Mesendoderm (in vitro differentiated cells): ENCODE results near the gene NUDT9.
"Not testable (repeated sequence)": the region's sequence is repeated elsewhere in the genome, so short reads cannot be mapped to it uniquely, and the experiment has no call there.

Experiments
- DNase-seq: peaks from one replicate; pipeline ENCODE4 v3.0.0; 2013
- H2AK5ac ChIP-seq: 2 replicates; pipeline ENCODE4 v1.6.1; 2013; ENCODE audit warnings: low read length, inconsistent platforms
- H2BK120ac ChIP-seq: 2 replicates; pipeline ENCODE4 v1.6.1; 2013; ENCODE audit warnings: low read depth, mild to moderate bottlenecking, low read length, moderate library complexity, mixed read lengths
- H2BK15ac ChIP-seq: replicated peaks from 2 replicates; pipeline ENCODE4 v1.6.1; 2013; ENCODE audit warnings: low read depth, mild to moderate bottlenecking, moderate library complexity
- H2BK5ac ChIP-seq: 2 replicates; pipeline ENCODE4 v1.6.1; 2013; ENCODE audit warnings: low read length, inconsistent platforms
- H3K18ac ChIP-seq: 2 replicates; pipeline ENCODE4 v1.6.1; 2013; ENCODE audit warnings: mild to moderate bottlenecking, low read length, mixed read lengths
- H3K23ac ChIP-seq: one replicate; pipeline ENCODE4 v1.6.1; 2013; ENCODE audit warnings: low read length
- H3K27ac ChIP-seq: 2 replicates; pipeline ENCODE4 v1.5.1; 2013; ENCODE audit warnings: low read depth, mild to moderate bottlenecking, inconsistent platforms, low read length, moderate library complexity
- H3K27me3 ChIP-seq: 2 replicates; pipeline ENCODE4 v1.6.1; 2013; ENCODE audit warnings: low read length, control low read depth, mild to moderate bottlenecking, inconsistent platforms; ENCODE audit not compliant: insufficient read depth, poor library complexity
- H3K36me3 ChIP-seq: 2 replicates; pipeline ENCODE4 v1.6.1; 2013; ENCODE audit warnings: low read length, inconsistent platforms; ENCODE audit not compliant: control insufficient read depth, insufficient read depth
- H3K4ac ChIP-seq: one replicate; pipeline ENCODE4 v1.6.1; 2013; ENCODE audit warnings: low read depth, mild to moderate bottlenecking, low read length, moderate library complexity
- H3K4me1 ChIP-seq: 2 replicates; pipeline ENCODE4 v1.6.1; 2013; ENCODE audit warnings: low read depth, low read length, inconsistent platforms; ENCODE audit not compliant: control insufficient read depth
- H3K4me2 ChIP-seq: 2 replicates; pipeline ENCODE4 v1.6.1; 2013; ENCODE audit warnings: low read length
- H3K4me3 ChIP-seq: 2 replicates; pipeline ENCODE4 v1.5.1; 2013; ENCODE audit warnings: mild to moderate bottlenecking, low read length
- H3K56ac ChIP-seq: one replicate; pipeline ENCODE4 v1.6.1; 2013; ENCODE audit warnings: low read length
- H3K79me1 ChIP-seq: 2 replicates; pipeline ENCODE4 v1.6.1; 2013; ENCODE audit warnings: low read length, inconsistent platforms
- H3K79me2 ChIP-seq: 2 replicates; pipeline ENCODE4 v1.6.1; 2013; ENCODE audit warnings: mild to moderate bottlenecking, low read length; ENCODE audit not compliant: control insufficient read depth, insufficient read depth
- H3K9ac ChIP-seq: 2 replicates; pipeline ENCODE4 v1.6.1; 2013; ENCODE audit warnings: low read length, inconsistent platforms
- H4K5ac ChIP-seq: one replicate; pipeline ENCODE4 v1.6.1; 2013; ENCODE audit warnings: low read length
- H4K8ac ChIP-seq: one replicate; pipeline ENCODE4 v1.6.1; 2013; ENCODE audit warnings: low read depth, mild to moderate bottlenecking, control low read depth, low read length, moderate library complexity
- WGBS: extraction: QIAGEN DNeasy Blood & Tissue Kit; methylation state at CpG from one replicate; pipeline ENCODE4 v1.1.7; 2013; ENCODE audit warnings: low lambda C conversion rate, missing lambda C conversion rate; ENCODE audit not compliant: insufficient coverage; ENCODE audit errors: extremely low coverage; 5-methylcytosine and 5-hydroxymethylcytosine counted together

Gene NUDT9

DNA sequence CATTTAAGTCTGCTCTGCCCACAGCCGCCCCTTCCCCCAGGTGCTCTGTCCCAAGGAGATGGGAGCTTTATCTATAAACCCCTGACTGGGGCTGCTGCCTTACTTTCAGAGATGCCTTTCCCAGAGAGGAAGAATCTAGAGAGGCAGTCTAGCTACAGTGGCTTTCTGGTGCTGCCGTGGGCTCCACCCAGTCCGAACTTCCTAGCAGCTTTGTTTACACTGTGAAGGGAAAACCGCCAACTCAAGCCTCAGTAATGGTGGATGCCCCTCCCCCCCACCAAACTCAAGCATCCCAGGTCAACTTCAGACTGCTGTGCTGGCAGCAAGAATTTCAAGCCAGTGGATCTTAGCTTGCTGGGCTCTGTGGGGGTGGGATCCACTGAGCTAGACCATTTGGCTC, 66.3 kb downstream of the NUDT9 start:
- WGBS = no CpG with 5 or more reads among the region's 4 CpGs

GRCh38 chr4:87489678-87490077, 67.3 kb downstream of the NUDT9 start:
- Histone ChIP-seq H2BK15ac (no peak overlapping the region), H3K56ac (no peak overlapping the region), H3K36me3 (no peaks in the 10 kb centered on the region), H3K4me1 (no peaks in the 10 kb centered on the region), H3K27me3 (no peaks in the 10 kb centered on the region), H3K9ac (no peak overlapping the region), H3K18ac (no peak overlapping the region), H3K23ac (no peak overlapping the region), H2BK5ac (no peak overlapping the region), H3K4me2 (no peak overlapping the region), H3K79me2 (no peaks in the 10 kb centered on the region), H4K8ac (no peak overlapping the region), H4K5ac (no peak overlapping the region), H3K4ac (no peak overlapping the region), H2BK120ac (no peak overlapping the region), H3K27ac (no peak overlapping the region), H2AK5ac (no peak overlapping the region), H3K4me3 (no peak overlapping the region), H3K79me1 (no peaks in the 10 kb centered on the region)
- no peak for DNase-seq
- WGBS = no CpG with 5 or more reads among the region's 2 CpGs

More for the DNA sequence above, 66.3 kb downstream of the NUDT9 start:
- H3K36me3 ChIP-seq, H3K4ac ChIP-seq, H2AK5ac ChIP-seq, H3K18ac ChIP-seq, H4K5ac ChIP-seq, H3K9ac ChIP-seq, H4K8ac ChIP-seq, H3K79me2 ChIP-seq, H3K4me2 ChIP-seq, H2BK120ac ChIP-seq, H3K27ac ChIP-seq, H3K4me3 ChIP-seq, H3K4me1 ChIP-seq, H3K27me3 ChIP-seq, H2BK5ac ChIP-seq, H2BK15ac ChIP-seq, H3K56ac ChIP-seq, H3K79me1 ChIP-seq, H3K23ac ChIP-seq: not testable (repeated sequence)
- DNase-seq = peak; percentile 17

DNA sequence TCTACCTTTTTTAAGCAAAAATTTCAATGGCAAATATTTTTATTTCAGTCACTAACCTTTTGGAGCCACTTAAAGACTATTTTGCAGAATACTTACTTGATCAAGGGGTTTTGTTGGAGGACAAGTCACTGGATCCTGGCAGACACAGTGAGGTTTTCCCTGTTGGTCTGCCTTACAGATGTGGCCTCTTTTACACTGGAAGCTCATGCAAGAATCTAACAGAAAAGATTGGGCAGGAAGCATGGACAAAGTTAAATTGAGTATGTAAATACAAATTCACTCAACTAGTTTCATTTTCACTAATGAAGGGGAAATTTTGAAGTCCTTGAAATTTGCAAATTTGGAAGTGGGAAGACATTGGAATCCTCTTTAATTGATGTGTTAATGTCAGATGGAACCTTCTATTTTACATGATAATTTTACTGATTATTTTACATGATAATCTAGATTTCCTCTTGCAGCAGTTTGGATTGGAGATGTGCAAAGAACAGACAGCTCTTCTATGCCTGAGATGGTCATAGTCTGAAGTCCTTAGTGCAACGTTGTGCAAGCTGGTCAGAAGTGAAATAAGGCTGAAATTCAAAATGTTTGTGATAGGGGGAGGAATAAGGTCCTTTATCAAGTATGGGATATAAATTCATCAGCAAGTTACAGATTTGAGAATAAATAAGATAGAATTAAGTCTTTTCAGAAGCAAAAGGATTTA, 68.4 kb downstream of the NUDT9 start:
- no peak overlapping the region for H3K4me2 ChIP-seq
- no peak overlapping the region for H3K18ac ChIP-seq
- H3K56ac ChIP-seq = no peak overlapping the region

DNA sequence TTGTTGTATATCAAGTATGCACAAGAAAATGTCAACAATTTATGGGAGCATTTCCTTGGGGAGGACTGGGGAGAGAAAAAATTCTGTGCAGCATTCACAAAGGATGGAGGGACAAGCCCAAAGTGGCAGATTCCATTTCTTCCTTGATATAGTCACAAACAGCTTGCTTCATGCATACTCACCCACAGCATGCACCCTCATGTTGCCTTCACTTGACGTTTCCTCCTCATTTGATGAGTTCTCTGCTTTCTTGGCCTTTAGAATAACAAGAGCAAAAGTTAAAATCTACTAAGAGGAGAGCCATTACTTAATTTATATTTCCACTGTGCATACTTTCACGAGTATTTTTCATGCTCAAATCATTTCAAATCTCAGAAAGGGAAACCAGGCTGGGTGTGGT, 69.1 kb downstream of the NUDT9 start:
- H3K4me1 ChIP-seq = no peaks in the 10 kb centered on the region
- no peak overlapping the region for H2AK5ac ChIP-seq

More for the DNA sequence above, 68.4 kb downstream of the NUDT9 start:
- no peak overlapping the region for H3K4ac ChIP-seq
- H3K9ac ChIP-seq = no peak overlapping the region
- no peak overlapping the region for H2AK5ac ChIP-seq
- no peaks in the 10 kb centered on the region for H3K79me2 ChIP-seq
- no peak overlapping the region for H2BK15ac ChIP-seq
- H3K27me3 ChIP-seq = no peaks in the 10 kb centered on the region
- H3K4me1 ChIP-seq = no peaks in the 10 kb centered on the region
- no peak overlapping the region for H4K8ac ChIP-seq
- H4K5ac ChIP-seq = no peak overlapping the region
- H3K27ac ChIP-seq = no peak overlapping the region
- no CpG with 5 or more reads among the region's 1 CpG for WGBS
- no peaks in the 10 kb centered on the region for H3K79me1 ChIP-seq
- no peak overlapping the region for H3K23ac ChIP-seq
- H2BK120ac ChIP-seq = no peak overlapping the region
- no peak for DNase-seq
- H3K4me3 ChIP-seq = no peak overlapping the region
- no peaks in the 10 kb centered on the region for H3K36me3 ChIP-seq
- no peak overlapping the region for H2BK5ac ChIP-seq

DNA sequence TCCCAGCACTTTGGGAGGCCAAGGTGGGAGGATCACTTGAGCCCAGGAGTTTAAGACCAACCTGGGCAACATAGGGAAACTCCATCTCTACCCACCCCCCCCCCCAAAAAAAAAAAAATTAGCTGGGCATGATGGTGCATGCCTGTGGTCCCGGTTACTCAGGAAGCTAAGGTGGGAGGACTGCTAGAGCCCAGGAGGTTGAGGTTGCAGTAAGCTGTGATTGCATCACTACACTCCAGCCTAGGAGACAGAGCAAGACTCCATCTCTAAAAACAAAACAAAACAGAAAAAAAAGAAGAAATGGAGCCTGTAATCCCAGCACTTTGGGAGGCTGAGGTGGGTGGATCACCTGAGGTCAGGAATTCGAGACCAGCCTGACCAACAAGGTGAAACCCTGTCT, 69.5 kb downstream of the NUDT9 start:
- H4K5ac ChIP-seq, H2BK5ac ChIP-seq, H3K27me3 ChIP-seq, H3K23ac ChIP-seq, H3K4ac ChIP-seq, H3K27ac ChIP-seq, H3K56ac ChIP-seq, H2AK5ac ChIP-seq, H2BK15ac ChIP-seq, H3K9ac ChIP-seq, H3K4me1 ChIP-seq, H3K18ac ChIP-seq, DNase-seq, H3K4me2 ChIP-seq, H2BK120ac ChIP-seq, H3K36me3 ChIP-seq, H4K8ac ChIP-seq, H3K4me3 ChIP-seq, H3K79me1 ChIP-seq, H3K79me2 ChIP-seq: not testable (repeated sequence)
- no CpG with 5 or more reads among the region's 2 CpGs for WGBS

More for the DNA sequence above, 69.1 kb downstream of the NUDT9 start:
- H3K9ac ChIP-seq = no peak overlapping the region
- no peak overlapping the region for H3K18ac ChIP-seq
- DNase-seq = no peak
- H3K79me1 ChIP-seq = no peaks in the 10 kb centered on the region
- H3K4me2 ChIP-seq = no peak overlapping the region
- no peak overlapping the region for H3K4me3 ChIP-seq
- no peak overlapping the region for H2BK5ac ChIP-seq
- no peak overlapping the region for H2BK120ac ChIP-seq
- no peak overlapping the region for H2BK15ac ChIP-seq
- no peak overlapping the region for H4K8ac ChIP-seq
- H3K79me2 ChIP-seq = no peaks in the 10 kb centered on the region
- H3K36me3 ChIP-seq = no peaks in the 10 kb centered on the region
- H4K5ac ChIP-seq = no peak overlapping the region
- no peak overlapping the region for H3K56ac ChIP-seq
- no peaks in the 10 kb centered on the region for H3K27me3 ChIP-seq
- no peak overlapping the region for H3K27ac ChIP-seq
- whole genome bisulfite sequencing = no CpG with 5 or more reads among the region's 2 CpGs
- H3K23ac ChIP-seq = no peak overlapping the region
- H3K4ac ChIP-seq = no peak overlapping the region

DNA sequence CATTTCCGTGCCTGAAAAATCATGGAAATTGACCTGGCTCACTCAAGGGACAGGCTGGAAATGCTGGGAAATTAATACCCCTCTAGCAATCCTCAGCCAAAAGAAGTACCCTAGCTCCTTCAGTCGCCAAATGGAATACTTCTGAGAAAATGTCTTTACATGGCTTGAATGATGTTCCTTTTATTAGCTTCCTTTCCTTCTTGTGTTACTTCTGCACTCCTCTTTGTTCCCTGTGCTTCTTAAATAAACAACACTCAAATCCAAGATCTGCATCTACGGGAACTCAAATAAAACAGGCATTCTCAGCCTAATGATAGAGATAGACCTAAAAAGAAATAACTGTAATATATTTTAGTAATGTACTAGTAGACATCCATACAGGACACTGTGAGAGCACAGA, 70.7 kb downstream of the NUDT9 start:
- Histone ChIP-seq H4K5ac (no peak overlapping the region), H3K79me1 (no peaks in the 10 kb centered on the region), H3K18ac (no peak overlapping the region), H3K36me3 (no peaks in the 10 kb centered on the region), H2AK5ac (no peak overlapping the region), H3K9ac (no peak overlapping the region), H3K56ac (no peak overlapping the region), H3K4me3 (no peak overlapping the region), H4K8ac (no peak overlapping the region), H3K4me2 (no peak overlapping the region), H3K79me2 (no peaks in the 10 kb centered on the region), H2BK15ac (no peak overlapping the region), H2BK5ac (no peak overlapping the region), H3K4ac (no peak overlapping the region), H3K27ac (no peak overlapping the region), H3K23ac (no peak overlapping the region), H2BK120ac (no peak overlapping the region), H3K4me1 (no peaks in the 10 kb centered on the region), H3K27me3 (no peaks in the 10 kb centered on the region)
- DNase-seq = no peak
- WGBS = no CpG with 5 or more reads among the region's 3 CpGs
